ENCODE measurements around the gene SSNA1. TPM values are rescaled to one million over a fixed set of nuclear protein-coding genes. Genes with fewer than 3 reads are reported as not detected.

The SSNA1 gene
- 67.7 TPM for polyA plus RNA-seq (2013, experiment 1 of 2; ENCODE audit: insufficient read length)
- 67.6 TPM for polyA plus RNA-seq (2013, experiment 2 of 2; ENCODE audit: insufficient read length)

DNA sequence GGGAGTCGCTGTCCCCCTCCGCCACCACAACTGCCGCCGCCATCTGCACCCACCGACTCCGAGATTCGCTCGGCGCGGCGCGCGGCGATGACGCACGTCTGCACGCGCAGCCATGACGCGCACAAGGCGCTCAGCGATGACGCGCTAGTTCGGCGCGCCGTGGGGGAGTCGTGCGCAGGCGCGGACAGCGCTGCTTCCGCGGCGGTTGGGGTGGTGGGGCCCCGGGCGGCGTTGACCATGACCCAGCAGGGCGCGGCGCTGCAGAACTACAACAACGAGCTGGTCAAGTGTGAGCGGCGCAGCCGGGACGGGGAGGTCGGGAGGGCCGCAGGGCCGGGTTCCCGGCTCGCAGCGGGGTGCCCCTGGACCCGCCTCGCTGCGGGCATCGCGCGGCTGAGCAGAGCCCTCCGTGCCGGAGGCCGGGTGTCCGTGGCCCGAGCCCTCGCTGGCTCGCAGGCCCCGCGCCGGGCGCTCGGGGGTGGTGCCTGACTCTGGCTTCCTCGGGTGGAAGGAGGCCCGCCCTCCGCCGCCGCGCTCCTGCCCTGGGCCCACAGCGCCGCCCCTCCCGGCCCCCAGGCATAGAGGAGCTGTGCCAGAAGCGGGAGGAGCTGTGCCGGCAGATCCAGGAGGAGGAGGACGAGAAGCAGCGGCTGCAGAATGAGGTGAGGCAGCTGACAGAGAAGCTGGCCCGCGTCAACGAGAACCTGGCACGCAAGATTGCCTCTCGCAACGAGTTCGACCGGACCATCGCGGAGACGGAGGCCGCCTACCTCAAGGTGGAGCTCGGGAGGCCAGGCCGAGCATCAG lies at the start of gene SSNA1, which contains the start of gene ANAPC2:
SSNA1 (plus strand) TSS at position 187 of the 807 bp plus-strand sequence; CDS start at position 238, 51 bp downstream.
ANAPC2 (minus strand) TSS at position 71 of the 807 bp plus-strand sequence; CDS start at position 43, 28 bp downstream.
- DNase-seq: peak; percentile 91

DNA sequence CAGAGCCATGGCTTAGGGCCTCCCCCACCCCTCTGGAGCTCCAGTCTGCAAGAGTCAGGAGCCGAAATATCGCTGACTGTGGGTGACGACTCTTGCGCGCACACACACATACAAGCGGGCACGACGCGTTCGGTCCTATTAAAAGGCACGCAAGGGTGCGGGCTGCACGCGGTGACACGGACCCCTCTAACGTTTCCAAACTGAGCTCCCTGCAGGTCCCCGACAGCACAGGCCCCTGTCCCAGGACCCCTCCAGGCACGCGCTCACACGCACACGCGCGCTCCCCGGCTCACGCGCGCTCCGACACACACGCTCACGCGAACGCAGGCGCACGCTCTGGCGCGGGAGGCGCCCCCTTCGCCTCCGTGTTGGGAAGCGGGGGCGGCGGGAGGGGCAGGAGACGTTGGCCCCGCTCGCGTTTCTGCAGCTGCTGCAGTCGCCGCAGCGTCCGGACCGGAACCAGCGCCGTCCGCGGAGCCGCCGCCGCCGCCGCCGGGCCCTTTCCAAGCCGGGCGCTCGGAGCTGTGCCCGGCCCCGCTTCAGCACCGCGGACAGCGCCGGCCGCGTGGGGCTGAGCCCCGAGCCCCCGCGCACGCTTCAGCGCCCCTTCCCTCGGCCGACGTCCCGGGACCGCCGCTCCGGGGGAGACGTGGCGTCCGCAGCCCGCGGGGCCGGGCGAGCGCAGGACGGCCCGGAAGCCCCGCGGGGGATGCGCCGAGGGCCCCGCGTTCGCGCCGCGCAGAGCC lies 49.6 kb upstream of the SSNA1 start, which contains the start of gene GRIN1:
GRIN1 (plus strand) TSS at position 433 of the 746 bp plus-strand sequence. CDS start 333 bp downstream, outside the sequence.
- DNase-seq: peak; percentile 28

- no peak for DNase-seq
Measured at GRCh38 chr9:137139468-137140150, 48.9 kb upstream of the SSNA1 start.

DNA sequence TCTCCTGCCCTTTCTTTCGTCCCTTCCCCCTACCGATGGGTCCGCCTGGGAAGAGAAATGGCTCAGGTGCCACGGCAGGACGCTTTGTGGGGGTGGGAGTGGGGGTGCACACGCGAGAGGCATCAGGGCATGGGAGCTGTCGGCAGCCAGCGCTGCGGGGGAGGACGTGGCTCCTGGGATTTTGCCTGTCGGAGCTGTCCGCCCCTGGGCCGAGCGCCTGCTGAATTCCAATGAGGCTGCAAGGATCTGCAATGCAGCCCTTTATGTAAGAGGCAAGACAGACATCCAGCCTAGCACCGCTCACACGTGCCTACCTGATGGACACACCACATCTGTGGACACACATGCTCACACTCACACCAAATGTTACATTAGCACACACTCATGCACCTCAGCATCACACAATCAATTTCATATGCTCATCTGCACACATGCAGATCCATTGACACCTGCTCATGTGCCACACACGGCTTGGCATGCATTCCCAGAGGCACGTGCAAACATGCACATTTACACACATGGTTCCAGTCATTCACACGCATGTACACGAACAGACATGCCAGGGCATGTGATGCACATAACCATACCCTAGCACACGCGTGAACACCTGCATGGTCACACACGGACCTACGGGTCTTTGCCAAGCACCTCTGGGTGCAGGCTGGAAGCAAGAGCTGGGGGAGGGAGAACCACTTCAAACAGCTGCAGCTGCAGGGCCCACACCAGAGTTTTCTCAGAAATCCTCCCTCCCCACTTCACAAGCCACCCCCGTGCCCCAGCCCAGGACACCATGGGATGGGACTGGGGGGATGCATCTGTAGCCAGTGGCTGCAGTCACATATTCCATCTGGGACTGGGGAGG lies 48.1 kb upstream of the SSNA1 start:
- DNase-seq: no peak

DNA sequence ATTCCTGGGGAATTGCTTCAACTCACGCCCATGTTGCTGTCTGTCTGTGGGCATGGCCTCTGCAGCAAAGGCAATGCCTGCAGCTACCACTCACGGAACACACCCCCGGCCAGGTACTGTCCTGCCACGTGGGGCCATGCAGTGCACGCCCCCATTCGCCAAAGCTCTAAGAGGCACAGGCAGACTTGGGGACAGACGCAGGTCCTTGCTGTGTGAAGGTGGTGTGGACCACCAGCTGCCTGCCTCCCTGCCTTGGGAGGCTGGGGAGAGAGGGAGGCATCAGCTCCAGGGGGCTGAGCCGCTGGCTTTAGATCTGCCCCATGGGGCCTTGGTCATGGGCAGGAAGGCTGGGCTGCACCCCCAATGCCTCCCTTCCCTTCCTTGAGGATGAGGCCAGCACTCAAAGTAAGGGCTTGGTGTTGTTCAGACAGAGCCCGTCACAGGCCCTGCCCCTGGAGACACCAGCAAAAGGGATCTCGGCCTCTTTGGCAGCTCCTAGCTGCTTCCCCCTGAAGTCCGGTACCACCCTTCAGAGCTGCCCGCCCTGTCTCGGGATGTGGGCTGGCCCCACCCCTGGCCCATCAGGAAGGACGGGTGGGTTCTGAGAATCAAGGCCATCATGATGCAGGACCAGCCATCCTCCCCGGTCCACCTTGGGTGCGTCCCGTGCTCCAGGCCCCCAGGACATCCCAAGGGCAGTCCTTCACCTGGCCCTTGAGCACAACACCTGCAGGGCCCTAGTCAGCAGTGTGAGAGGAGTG lies 47.2 kb upstream of the SSNA1 start:
- no peak for DNase-seq

DNA sequence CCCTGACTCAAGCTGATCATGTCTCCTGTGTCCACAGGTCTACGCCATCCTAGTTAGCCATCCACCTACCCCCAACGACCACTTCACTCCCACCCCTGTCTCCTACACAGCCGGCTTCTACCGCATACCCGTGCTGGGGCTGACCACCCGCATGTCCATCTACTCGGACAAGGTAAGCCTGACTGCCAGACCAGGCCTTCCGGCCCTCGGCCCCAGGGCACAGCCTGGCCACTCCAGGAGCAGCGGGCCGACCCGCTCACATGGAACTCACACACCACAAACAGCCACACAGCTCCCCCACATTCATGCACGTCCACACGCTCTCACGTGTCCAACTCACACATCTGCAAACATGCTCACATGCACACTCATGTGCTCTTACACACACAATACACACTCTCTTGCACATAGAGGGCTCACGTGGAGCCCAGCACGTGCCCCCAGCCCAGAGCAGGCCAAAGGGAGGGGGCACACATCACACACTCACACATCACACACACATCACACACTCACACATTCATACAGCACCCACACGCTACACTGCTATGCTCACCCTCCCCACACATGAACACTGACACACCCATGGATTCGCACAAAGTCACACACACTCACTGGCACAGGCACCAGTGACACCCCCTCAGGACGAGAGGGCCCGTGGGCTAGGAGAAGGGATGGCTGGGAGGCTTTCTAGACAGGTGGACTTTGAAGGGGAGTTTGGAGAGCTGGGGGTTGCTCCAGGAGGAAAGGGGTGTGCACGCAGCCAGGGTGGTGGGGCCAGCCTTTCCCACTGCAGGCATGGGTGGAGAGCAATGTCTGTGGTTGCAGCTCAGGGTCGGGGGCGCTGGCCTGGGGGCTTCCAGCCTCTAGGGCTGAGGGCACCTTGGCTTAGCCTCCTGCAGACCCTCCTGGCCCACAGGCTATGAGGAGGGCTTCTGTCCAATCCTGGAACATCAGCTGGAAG lies 46.2 kb upstream of the SSNA1 start:
- no peak for DNase-seq

DNA sequence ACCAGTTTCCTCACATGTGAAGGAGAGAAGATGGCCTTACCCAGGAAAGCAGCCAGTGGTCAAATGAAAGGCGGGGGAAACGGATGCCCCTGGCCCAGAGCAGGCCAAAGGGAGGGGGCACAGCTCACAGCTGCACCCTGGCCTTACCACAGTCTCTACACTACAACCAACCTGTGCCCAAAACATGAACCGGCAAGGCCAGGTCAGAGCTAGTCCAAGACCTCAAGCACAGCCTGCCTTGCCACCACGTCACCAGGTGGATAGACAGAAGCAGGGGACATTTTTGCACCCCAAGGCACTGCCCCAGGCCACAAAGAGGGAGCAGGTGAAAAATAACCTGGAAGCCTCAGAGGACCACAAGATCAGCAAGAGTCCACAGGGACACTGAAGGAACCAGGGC lies 45.0 kb upstream of the SSNA1 start:
- no peak for DNase-seq

- DNase-seq: no peak
Measured at GRCh38 chr9:137145731-137146526, 42.5 kb upstream of the SSNA1 start.

DNA sequence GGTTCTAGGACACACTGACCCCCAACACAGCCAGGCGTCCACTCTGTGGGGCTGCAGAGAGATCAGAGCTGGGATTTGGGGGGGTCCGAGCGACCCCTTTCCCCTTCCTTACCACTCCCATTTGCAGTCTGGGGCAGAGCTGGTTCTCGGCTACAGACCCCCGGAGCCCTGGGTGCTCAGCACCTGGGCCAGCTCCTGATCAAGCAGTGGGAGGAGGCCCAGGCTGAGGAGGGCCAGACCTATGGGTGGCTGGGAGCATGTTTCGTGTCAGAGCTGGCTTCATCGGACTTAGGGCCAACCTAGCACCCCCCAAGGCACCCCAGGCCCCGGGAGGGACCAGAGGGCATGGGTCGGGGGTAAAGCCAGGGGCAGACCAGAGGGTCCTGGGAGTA lies 42.0 kb upstream of the SSNA1 start:
- no peak for DNase-seq

DNA sequence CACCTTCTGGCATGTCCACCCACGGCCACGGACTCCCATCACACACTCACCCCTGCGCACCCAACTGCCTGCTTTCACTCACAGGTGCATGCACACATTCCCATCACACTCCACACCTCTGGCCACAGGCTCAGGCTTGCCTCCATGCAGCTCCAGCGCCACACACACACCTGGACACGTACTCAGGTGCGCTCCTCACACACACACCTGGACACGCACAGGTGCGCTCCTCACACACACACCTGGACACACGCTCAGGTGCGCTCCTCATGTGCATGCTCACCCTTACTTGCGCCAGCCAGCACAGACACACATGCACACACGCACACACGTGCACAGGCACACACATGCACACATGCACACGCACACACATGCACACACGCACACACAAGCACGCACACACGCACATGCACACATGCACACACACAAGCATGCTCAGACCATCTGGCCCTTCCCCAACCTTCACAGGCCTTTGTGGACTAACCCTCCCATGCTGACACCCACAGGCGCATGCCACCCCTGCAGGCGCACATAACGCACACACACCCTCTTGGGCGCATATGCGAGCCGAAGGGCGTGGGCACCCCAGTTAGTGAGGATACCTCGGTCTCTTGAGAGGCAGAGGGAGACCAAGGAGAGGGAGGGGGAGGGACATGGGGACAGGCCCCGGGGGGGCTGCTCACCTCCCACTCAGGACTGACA lies 41.2 kb upstream of the SSNA1 start:
- DNase-seq: no peak

DNA sequence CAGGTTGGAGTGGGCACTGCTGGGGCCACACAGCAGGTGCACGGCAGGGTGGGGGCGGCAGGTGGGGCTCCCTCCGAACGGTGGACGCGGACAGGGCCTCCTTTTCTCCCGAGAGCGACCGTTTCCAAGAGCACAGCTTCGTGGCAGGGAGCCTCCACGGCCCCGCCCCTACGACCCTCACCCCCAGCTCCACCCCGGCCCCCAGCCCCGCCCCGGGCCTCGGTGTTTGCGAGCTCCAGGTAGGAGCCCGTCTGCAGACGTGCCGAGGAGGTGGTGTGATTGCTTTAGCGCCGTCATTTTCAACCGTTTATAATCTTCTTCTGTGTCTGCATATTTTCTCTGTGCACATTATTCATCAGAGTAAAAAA lies 40.7 kb upstream of the SSNA1 start:
- no peak for DNase-seq

GRCh38 chr9:137148242-137148641 lies 40.2 kb upstream of the SSNA1 start:
- DNase-seq: no peak

DNA sequence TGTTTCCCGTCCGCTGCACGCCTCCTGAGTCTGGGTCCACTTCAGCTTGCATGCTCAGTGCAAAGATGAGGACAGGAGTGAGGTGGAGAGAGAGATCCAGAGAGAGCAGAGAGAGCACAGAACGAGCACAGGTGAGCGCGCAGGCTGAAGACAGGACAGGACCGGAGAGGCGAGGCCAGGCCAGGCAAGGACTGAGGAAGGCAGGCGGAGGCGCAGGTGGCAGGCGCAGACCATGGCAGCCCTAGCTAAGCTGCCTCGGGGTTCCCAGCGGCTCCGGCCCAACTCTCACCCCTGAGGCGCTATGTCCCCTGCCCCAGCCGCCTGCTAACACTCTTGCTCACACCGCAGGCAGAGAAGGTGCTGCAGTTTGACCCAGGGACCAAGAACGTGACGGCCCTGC lies 39.8 kb upstream of the SSNA1 start:
- no peak for DNase-seq

DNA sequence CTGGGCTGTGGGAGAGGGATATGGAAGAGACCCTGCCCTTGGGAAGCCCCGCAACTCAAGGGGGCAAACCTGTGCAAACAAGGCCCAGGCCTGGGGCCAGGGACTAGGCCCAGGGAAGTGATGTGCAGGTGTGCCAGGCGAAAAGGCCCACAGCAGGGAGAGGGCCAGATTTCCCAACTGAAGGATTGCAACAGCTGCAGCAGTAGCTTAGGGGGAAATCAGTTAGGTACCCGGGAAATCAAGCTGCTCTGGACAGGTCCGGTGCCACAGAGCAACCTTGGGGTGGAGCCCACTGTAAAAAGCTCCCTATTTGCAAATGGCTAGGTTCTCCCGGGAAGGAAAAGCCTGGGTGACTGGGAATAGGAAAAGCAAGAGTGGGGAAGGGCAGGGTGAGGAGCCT lies 39.1 kb upstream of the SSNA1 start:
- no peak for DNase-seq

DNA sequence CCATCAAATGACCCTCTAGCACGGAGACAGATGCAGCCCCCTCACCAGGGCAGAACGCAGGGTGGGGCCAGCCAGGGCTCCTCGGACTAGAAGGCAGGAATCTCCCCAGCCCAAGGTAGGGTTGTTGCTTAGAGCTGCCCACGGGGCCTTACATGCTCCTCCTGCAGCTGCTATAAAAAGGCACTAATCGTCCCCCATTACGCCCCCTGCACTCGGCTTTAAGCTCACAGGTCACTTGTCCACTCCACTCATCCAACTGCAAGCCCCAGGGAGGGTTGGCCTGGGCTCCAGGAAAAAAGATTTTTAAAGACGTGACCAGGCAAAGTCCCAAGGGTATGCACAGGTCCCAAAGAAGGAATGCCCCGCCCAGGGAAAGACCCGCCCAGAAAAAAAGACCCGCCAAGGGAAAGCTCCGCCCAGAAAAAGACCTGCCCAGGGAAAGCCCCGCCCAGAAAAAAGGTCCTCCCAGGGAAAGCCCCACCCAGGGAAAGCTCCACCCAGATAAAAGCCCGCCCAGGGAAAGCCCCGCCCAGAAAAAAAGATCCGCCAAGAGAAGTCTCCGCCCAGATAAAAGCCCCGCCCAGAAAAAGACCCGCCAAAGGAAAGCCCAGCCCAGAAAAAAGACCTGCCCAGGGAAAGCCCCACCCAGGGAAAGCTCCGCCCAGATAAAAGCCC lies 38.4 kb upstream of the SSNA1 start:
- DNase-seq: no peak

GRCh38 chr9:137150617-137151457 lies 37.6 kb upstream of the SSNA1 start:
- DNase-seq: no peak

All from fibroblast of skin of abdomen (primary cell).